Gastrocnemius medialis (tissue), 4 donors: Measurements from ENCODE around the gene COL6A1. TPM values are rescaled to one million over a fixed set of nuclear protein-coding genes. Genes with fewer than 3 reads are reported as not detected.

Experiments
- ATAC-seq, 2 donors: fragments of 150-250 bp; one replicate each; pipeline ENCODE4 v1.9.1; 2016
- DNase-seq, 2 donors: peaks; one replicate each; pipeline ENCODE4 v3.0.0-alpha.2; 2019
- H3K27ac ChIP-seq, 4 donors: fragments of 200-600 bp; sonication (generic); 1 replicate in 1 of 4; 2 replicates in 3 of 4; pipeline ENCODE4 v1.5.1; 2016 to 2018; ENCODE audit warnings: mild to moderate bottlenecking in 2 of 4, moderate library complexity in 1 of 4
- H3K27me3 ChIP-seq, 3 donors: fragments of 200-600 bp; sonication (generic) in 2 of 3; 1 replicate in 1 of 3; 2 replicates in 2 of 3; pipeline versions ENCODE4 v1.5.1 to v1.6.0; 2016 to 2019; ENCODE audit warnings: mild to moderate bottlenecking in 1 of 3, moderate library complexity in 1 of 3
- H3K36me3 ChIP-seq, 2 donors: fragments of 200-600 bp; sonication (generic) in 1 of 2; one replicate each; pipeline ENCODE4 v1.5.1; 2017 to 2018
- H3K4me1 ChIP-seq, 2 donors: fragments of 200-600 bp; sonication (generic) in 1 of 2; one replicate each; pipeline ENCODE4 v1.5.1; 2016 to 2017; ENCODE audit warnings: mild to moderate bottlenecking in 2 of 2
- H3K4me3 ChIP-seq, 4 donors: fragments of 200-600 bp; sonication (generic) in 3 of 4; 1 replicate in 1 of 4; 2 replicates in 3 of 4; pipeline ENCODE4 v1.5.1; 2016 to 2019; ENCODE audit warnings: mild to moderate bottlenecking in 2 of 4
- H3K9me3 ChIP-seq, 3 donors: fragments of 200-600 bp; sonication (generic) in 2 of 3; 1 replicate in 1 of 3; 2 replicates in 2 of 3; pipeline ENCODE4 v1.5.1; 2016 to 2019
- POLR2A ChIP-seq, 2 donors: fragments of 450-650 bp; IDR thresholded peaks; one replicate each; pipeline ENCODE4 v1.6.1; 2017; ENCODE audit warnings: antibody characterized with exemption in 2 of 2, mild to moderate bottlenecking in 2 of 2, moderate library complexity in 2 of 2
- in situ Hi-C, 4 donors: fragments of 200-750 bp; cut with MboI; loops; one replicate each; pipeline versions ENCODE4 v1.15.0 to v1.8.0; 2017; ENCODE audit warnings: low sequenced_read_pairs in 4 of 4
- intact Hi-C: fragments of 100-400 bp; cut with DNase I; formaldehyde crosslinking; loops from one replicate; pipeline ENCODE4 v1.15.1; 2023; ENCODE audit warnings: low total_unique reads
- total RNA-seq, 4 donors: library from RNA; depleted of rRNA; stranded (reverse); fragments of >200 nt; gene quantifications; one replicate each; pipeline versions ENCODE4 v1.1.0 to v1.2.3, GENCODE V29; 2016
- TF ChIP-seq, protein P1 (sequence below), 5 experiments: fragments of 450-650 bp in 3 of 5; fragments of 200-600 bp in 2 of 5; sonication (generic) in 2 of 5; IDR thresholded peaks in 4 of 5; conservative IDR thresholded peaks in 1 of 5; 1 replicate in 4 of 5; 2 replicates in 1 of 5; pipeline ENCODE4 v1.5.1; 2016 to 2019; ENCODE audit warnings: antibody characterized with exemption in 5 of 5, mild to moderate bottlenecking in 3 of 5, moderate library complexity in 3 of 5

The COL6A1 gene
- total RNA-seq, 4 donors from 2014 or later, result 50.5 to 97.8 (median 73.3) TPM

DNA sequence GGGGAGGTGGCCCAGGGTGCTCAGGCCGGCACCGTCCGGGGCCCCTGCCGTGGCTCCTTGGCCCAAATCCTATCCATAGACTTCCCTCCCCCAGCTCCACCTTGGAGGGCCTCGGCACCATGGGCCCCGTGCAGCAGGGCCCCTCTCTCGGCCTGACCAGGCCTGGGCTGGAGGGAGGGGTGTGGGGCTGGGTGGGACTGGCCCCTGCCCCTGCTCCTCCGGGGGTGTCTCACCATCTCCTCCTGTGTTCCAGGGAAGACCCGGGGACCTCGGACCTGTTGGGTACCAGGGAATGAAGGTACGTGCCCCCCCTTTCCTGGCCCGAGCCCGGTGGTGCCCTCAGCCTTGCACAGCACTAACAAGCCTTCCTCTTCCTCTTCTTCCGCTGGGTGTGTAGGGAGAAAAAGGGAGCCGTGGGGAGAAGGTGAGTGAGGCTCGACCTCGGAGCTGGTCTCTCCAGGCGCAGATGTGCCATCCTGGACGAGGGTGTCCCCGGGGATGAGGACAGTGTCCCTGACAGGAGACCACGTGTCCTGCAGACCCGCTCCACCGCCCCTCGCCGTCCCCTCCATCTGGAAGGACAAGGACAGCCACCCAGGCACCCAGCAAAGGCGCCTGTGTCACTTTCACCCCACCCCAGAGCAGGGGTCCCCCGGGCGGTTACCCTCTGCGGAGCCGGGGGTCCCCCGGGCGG, 7.9 kb downstream of the COL6A1 start:
- TF ChIP-seq, protein P1, sequence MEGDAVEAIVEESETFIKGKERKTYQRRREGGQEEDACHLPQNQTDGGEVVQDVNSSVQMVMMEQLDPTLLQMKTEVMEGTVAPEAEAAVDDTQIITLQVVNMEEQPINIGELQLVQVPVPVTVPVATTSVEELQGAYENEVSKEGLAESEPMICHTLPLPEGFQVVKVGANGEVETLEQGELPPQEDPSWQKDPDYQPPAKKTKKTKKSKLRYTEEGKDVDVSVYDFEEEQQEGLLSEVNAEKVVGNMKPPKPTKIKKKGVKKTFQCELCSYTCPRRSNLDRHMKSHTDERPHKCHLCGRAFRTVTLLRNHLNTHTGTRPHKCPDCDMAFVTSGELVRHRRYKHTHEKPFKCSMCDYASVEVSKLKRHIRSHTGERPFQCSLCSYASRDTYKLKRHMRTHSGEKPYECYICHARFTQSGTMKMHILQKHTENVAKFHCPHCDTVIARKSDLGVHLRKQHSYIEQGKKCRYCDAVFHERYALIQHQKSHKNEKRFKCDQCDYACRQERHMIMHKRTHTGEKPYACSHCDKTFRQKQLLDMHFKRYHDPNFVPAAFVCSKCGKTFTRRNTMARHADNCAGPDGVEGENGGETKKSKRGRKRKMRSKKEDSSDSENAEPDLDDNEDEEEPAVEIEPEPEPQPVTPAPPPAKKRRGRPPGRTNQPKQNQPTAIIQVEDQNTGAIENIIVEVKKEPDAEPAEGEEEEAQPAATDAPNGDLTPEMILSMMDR (IDR thresholded peaks at IDR 0.05 in 4 of 5, conservative IDR thresholded peaks at IDR 0.05 in 1 of 5), result no peak
- no peak for TF ChIP-seq POLR2A (IDR thresholded peaks at IDR 0.05)
- H3K4me3 ChIP-seq, result no peak overlapping the region

DNA sequence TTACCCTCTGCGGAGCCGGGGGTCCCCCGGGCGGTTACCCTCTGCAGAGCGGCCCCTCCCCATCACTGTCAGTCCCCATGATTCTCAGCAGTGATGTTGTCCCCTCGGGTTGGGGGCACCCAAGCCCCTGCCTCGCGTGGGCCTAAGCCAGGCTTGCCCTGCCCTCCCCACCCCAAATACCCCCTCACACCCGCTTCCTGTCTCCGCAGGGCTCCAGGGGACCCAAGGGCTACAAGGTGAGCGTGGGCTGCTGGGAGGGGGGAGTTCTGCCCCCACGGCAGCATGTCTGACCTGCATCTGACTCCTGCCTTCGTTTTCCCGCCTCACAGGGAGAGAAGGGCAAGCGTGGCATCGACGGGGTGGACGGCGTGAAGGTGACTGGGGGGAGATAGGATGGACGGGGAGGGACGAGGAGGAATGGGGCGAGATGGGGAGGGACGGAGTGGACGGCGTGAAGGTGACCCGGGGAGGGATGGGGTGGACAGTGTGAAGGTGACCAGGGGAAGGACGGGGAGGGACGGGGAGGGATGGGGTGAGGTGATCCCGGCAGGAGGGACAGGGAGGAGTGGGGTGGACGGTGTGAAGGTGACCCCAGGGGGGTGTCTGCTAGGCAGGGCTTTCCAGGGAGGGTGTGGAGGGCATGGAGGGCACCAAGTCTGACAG, 8.6 kb downstream of the COL6A1 start:
- Histone ChIP-seq H3K27ac (peak overlapping the region in 1 of 4 donors; percentile 9), H3K9me3 (no peaks in the 10 kb centered on the region), H3K4me3 (no peak overlapping the region), H3K36me3 (peaks cover 0 to 14% of the 10 kb centered on the region in 2 donors), H3K4me1 (no peaks in the 10 kb centered on the region), H3K27me3 (no peaks in the 10 kb centered on the region)
- ATAC-seq, result no peak
- no peak for TF ChIP-seq POLR2A (IDR thresholded peaks at IDR 0.05)
- TF ChIP-seq, protein P1 (IDR thresholded peaks at IDR 0.05 in 4 of 5, conservative IDR thresholded peaks at IDR 0.05 in 1 of 5), result no peak
- intact Hi-C loops, result no loop called here
- DNase-seq, result no peak
- in situ Hi-C loops, result no loop called here

More for the DNA sequence above, 7.9 kb downstream of the COL6A1 start:
- peaks cover 0 to 14% of the 10 kb centered on the region in 2 donors for H3K36me3 ChIP-seq
- H3K27ac ChIP-seq, result peak overlapping the region in 1 of 4 donors; percentile 52
- H3K9me3 ChIP-seq, result no peaks in the 10 kb centered on the region
- in situ Hi-C loops (no loop called here), intact Hi-C loops (no loop called here)
- DNase-seq (peak in 1 of 2 donors; percentile 1), ATAC-seq (no peak)
- no peaks in the 10 kb centered on the region for H3K27me3 ChIP-seq
- H3K4me1 ChIP-seq, result no peaks in the 10 kb centered on the region

DNA sequence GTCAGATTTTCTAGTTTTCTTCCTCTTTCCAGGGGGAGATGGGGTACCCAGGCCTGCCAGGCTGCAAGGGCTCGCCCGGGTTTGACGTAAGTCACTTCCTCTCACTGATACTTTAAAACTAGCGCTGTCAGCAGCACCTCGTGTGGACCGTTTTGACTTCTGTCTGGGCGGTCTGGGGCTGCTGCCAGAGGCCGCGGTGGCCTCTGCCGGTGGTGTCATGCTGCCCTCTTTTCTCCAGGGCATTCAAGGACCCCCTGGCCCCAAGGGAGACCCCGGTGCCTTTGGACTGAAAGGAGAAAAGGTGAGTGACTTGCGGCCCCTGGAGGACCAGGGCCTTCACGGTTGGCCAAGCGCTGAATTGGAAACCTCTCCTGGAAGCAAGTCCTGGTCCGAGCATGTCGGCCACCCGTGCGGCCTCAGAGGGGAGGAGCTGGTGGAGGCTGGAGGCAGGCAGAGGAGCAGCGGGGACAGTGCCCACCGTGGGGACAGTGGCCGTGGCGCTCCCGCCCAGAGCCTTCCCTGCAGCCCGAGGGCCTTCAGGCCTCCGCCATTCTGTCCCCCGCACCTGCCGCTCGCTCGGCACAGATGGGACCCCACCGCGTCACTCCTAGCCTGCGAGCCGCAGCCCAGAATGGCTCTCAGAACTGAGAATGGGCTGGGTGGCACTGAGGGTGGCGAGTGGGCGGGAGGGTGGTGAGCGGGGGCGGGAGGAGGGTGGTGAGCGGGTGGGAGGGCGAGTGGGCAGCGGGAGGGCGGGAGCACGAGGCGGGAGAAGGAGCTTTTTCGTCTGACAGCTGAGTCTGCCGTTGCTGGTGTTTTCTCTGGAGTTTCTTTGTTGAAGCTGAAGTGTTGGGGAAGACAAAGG, 9.4 kb downstream of the COL6A1 start:
- intact Hi-C loops (no loop called here), in situ Hi-C loops (no loop called here)
- Histone ChIP-seq H3K27ac (peak overlapping the region in 1 of 4 donors; percentile 9), H3K4me1 (no peaks in the 10 kb centered on the region), H3K4me3 (no peak overlapping the region), H3K36me3 (peaks cover 0 to 14% of the 10 kb centered on the region in 2 donors), H3K27me3 (no peaks in the 10 kb centered on the region), H3K9me3 (no peaks in the 10 kb centered on the region)
- no peak for TF ChIP-seq POLR2A (IDR thresholded peaks at IDR 0.05)
- TF ChIP-seq, protein P1 (IDR thresholded peaks at IDR 0.05 in 4 of 5, conservative IDR thresholded peaks at IDR 0.05 in 1 of 5), result no peak
- DNase-seq (peak in 1 of 2 donors; percentile 10), ATAC-seq (no peak)

DNA sequence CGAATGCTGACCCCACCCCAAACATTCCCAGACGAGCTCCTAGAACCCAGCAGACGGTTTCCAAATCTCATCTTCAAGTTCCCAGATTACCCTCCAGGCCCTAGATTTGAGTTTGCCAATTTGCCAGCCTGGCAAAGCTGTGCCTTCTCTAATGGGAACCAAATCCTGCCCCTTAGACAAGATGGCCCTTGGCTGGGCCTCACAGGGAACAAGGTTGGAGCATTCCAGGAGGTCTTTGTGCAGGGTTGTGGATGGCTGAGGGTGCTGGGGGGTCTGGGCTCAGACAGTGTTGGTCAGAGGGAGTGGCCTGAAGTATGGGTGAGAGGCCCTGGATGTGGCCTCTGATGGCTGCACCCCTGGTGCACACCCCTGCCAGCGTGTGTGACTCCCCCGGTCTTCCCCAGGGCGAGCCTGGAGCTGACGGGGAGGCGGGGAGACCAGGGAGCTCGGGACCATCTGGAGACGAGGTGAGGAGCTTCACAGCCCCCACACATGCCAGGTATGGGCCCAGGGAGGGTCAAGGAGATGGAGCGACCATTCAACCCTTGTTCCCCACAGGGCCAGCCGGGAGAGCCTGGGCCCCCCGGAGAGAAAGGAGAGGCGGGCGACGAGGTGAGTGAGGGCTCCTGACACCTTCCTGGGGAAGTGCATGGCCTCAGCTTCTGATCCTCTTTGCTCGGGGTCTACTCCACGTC, 10.2 kb downstream of the COL6A1 start:
- DNase-seq, result no peak
- no peak overlapping the region for H3K4me3 ChIP-seq
- no peaks in the 10 kb centered on the region for H3K27me3 ChIP-seq
- intact Hi-C loops, result no loop called here
- in situ Hi-C loops, result no loop called here
- TF ChIP-seq POLR2A (IDR thresholded peaks at IDR 0.05), result no peak
- TF ChIP-seq, protein P1 (IDR thresholded peaks at IDR 0.05 in 4 of 5, conservative IDR thresholded peaks at IDR 0.05 in 1 of 5), result no peak
- H3K9me3 ChIP-seq, result no peaks in the 10 kb centered on the region
- H3K27ac ChIP-seq, result peak overlapping the region in 2 of 4 donors; percentile 44 to 60
- no peaks in the 10 kb centered on the region for H3K4me1 ChIP-seq
- H3K36me3 ChIP-seq, result peaks cover 0 to 6% of the 10 kb centered on the region in 2 donors
- ATAC-seq, result no peak
